GM23338 (cell line): ENCODE measurements around the gene KRTAP4-16. TPM values are rescaled to one million over a fixed set of nuclear protein-coding genes. Genes with fewer than 3 reads are reported as not detected.
"Not testable (repeated sequence)": the region's sequence is repeated elsewhere in the genome, so short reads cannot be mapped to it uniquely, and the experiment has no call there.

Experiments used
- ATAC-seq: fragments of 200-7000 bp; cut with Tn5 transposase; 3 replicates; pipeline ENCODE4 v1.9.1; 2020
- DNase-seq: peaks from one replicate; pipeline ENCODE4 v3.0.0-alpha.2; 2015; ENCODE audit warnings: low spot score
- H2AFZ ChIP-seq: fragments of 200-600 bp; sonication (generic); 2 replicates; pipeline ENCODE4 v1.8.0; 2016; ENCODE audit warnings: antibody characterized with exemption, mild to moderate bottlenecking, moderate library complexity
- H3F3A ChIP-seq: fragments of 200-600 bp; sonication (generic); replicated peaks from 2 replicates; pipeline ENCODE4 v1.8.0; 2017; ENCODE audit warnings: antibody characterized with exemption, mixed run types, low read depth
- H3K27ac ChIP-seq: fragments of 200-600 bp; sonication (generic); 2 replicates; pipeline ENCODE4 v1.6.1; 2016; ENCODE audit warnings: low read depth
- H3K27me3 ChIP-seq: fragments of 200-600 bp; sonication (generic); 2 replicates; pipeline ENCODE4 v1.8.0; 2016; ENCODE audit warnings: mild to moderate bottlenecking, mixed run types, moderate library complexity; ENCODE audit not compliant: insufficient read depth
- H3K36me3 ChIP-seq: fragments of 200-600 bp; sonication (generic); 2 replicates; pipeline ENCODE4 v1.8.0; 2016; ENCODE audit warnings: mild to moderate bottlenecking; ENCODE audit not compliant: insufficient read depth
- H3K4me1 ChIP-seq: fragments of 200-600 bp; sonication (generic); 2 replicates; pipeline ENCODE4 v1.8.0; 2016; ENCODE audit warnings: mild to moderate bottlenecking, moderate library complexity; ENCODE audit not compliant: insufficient read depth
- H3K4me2 ChIP-seq: fragments of 200-600 bp; sonication (generic); 2 replicates; pipeline ENCODE4 v1.7.1; 2017; ENCODE audit warnings: mixed run types
- H3K4me3 ChIP-seq: fragments of 200-600 bp; sonication (generic); 2 replicates; pipeline ENCODE4 v1.6.1; 2016; ENCODE audit warnings: mixed run types
- H3K79me2 ChIP-seq: fragments of 200-600 bp; sonication (generic); replicated peaks from 2 replicates; pipeline ENCODE4 v1.8.0; 2017; ENCODE audit warnings: mild to moderate bottlenecking; ENCODE audit not compliant: insufficient read depth
- H3K9me2 ChIP-seq: fragments of 200-600 bp; sonication (generic); 2 replicates; pipeline ENCODE4 v1.8.0; 2017; ENCODE audit not compliant: insufficient read depth
- H4K20me1 ChIP-seq: fragments of 200-600 bp; sonication (generic); replicated peaks from 2 replicates; pipeline ENCODE4 v1.8.0; 2017; ENCODE audit warnings: mild to moderate bottlenecking; ENCODE audit not compliant: insufficient read depth
- H3K27ac Mint-ChIP-seq: 2 replicates; pipeline ENCODE4 v1.8.0; 2020; ENCODE audit warnings: inconsistent platforms, mild to moderate bottlenecking, moderate library complexity, mixed read lengths
- H3K27me3 Mint-ChIP-seq: 3 replicates; pipeline ENCODE4 v1.8.0; 2022; ENCODE audit warnings: low read depth, mild to moderate bottlenecking, moderate library complexity, mixed read lengths, inconsistent platforms; ENCODE audit not compliant: insufficient read depth, poor library complexity
- H3K36me3 Mint-ChIP-seq: 3 replicates; pipeline ENCODE4 v1.8.0; 2021; ENCODE audit warnings: low read depth, mild to moderate bottlenecking, inconsistent platforms, moderate library complexity, mixed read lengths
- H3K4me1 Mint-ChIP-seq: 3 replicates; pipeline ENCODE4 v1.8.0; 2020; ENCODE audit warnings: mild to moderate bottlenecking, inconsistent platforms, mixed read lengths
- H3K4me3 Mint-ChIP-seq: 3 replicates; pipeline ENCODE4 v1.8.0; 2021; ENCODE audit warnings: moderate library complexity, mild to moderate bottlenecking, inconsistent platforms, mixed read lengths
- H3K9me3 Mint-ChIP-seq: 3 replicates; pipeline ENCODE4 v1.8.0; 2020; ENCODE audit warnings: moderate library complexity, mild to moderate bottlenecking, inconsistent platforms, mixed read lengths
- CREB1 ChIP-seq: fragments of 250-450 bp; sonication (Bioruptor Pico); IDR thresholded peaks from 2 replicates; pipeline ENCODE4 v1.5.0; 2020; ENCODE audit warnings: low read depth, mild to moderate bottlenecking, moderate library complexity
- EZH2 ChIP-seq: fragments of 200-600 bp; sonication (generic); IDR thresholded peaks from one replicate; pipeline ENCODE4 v1.8.0; 2017; ENCODE audit warnings: antibody characterized with exemption, mild to moderate bottlenecking, low read depth; ENCODE audit not compliant: unreplicated experiment
- EZH2phosphoT487 ChIP-seq: fragments of 200-600 bp; sonication (generic); IDR thresholded peaks from one replicate; pipeline ENCODE4 v1.8.1; 2018; ENCODE audit warnings: antibody characterized with exemption; ENCODE audit not compliant: unreplicated experiment
- NANOG ChIP-seq: IDR thresholded peaks from 2 replicates; pipeline ENCODE4 v1.6.1; 2016; ENCODE audit warnings: antibody characterized with exemption, borderline replicate concordance
- ZNF331 ChIP-seq: fragments of 250-450 bp; sonication (Bioruptor Pico); IDR thresholded peaks from 2 replicates; pipeline ENCODE4 v1.5.0; 2020; ENCODE audit warnings: low read depth, mild to moderate bottlenecking, moderate library complexity
- polyA plus RNA-seq: library from polyadenylated mRNA; unstranded; fragments of >200 nt; fragmentation: Nextera tagmentation; extraction: Ambion mirVana; gene quantifications from 2 replicates; pipeline ENCODE4 v1.2.1, GENCODE V29; 2016
- total RNA-seq: library from RNA; depleted of rRNA; stranded (reverse); fragments of >200 nt; shearing (Covaris generic); gene quantifications from 2 replicates; pipeline ENCODE4 v1.2.3, GENCODE V29; 2014
- TF ChIP-seq, protein P1 (sequence below), 2 experiments: fragments of 200-600 bp in 1 of 2; sonication (generic) in 1 of 2; conservative IDR thresholded peaks; 2 replicates each; pipeline versions ENCODE4 v1.5.1 to v1.6.1; 2016 to 2017; ENCODE audit warnings: antibody characterized with exemption in 2 of 2, low read depth in 2 of 2, mild to moderate bottlenecking in 2 of 2, moderate library complexity in 1 of 2
- TF ChIP-seq, protein P2 (sequence below): fragments of 250-450 bp; sonication (Bioruptor Pico); IDR thresholded peaks from 2 replicates; pipeline ENCODE4 v1.5.0; 2020; ENCODE audit warnings: mild to moderate bottlenecking, moderate library complexity

KRTAP4-16 gene
- total and polyA plus RNA-seq, 2 experiments from 2014 or later, result not detected

DNA sequence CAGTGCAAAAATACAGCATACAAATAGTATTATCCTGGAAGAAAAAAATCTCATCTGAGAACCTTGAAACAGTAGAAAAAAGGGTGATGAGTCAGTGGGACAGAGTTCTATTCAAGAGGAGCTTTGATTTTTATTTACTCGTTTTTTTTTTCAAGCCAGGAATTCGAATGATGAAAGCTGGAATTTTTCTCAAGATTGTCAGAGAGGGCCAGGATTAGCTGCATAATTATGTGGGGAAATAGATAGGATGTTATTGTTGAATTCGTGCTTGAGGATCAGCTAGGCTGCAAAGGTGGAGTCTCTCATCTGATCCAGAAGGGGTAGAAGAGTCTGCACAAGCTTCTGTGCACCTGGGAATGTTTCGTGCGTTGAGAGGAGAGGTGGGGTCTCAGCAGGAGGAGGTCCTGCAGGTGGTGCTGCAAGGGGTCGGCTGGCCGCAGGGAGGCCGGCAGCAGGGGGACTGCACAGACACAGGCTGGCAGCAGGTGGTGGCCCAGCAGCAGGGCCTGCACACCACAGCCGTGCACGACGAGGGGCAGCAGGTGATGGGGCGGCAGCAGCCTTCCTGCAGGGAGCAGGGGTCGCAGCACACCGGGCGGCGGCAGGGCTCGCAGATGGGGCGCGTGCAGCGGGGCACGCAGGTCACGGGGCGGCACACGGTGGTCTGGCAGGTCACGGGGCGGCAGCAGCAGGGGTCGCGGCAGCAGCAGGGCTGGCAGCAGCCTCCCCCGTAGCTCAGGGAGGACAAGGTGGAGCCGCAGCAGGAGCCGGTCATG is 42.5 kb downstream of the KRTAP4-16 start:
- not testable (repeated sequence) for H3K36me3 ChIP-seq, H4K20me1 ChIP-seq, H3K36me3 Mint-ChIP-seq, H3K27me3 Mint-ChIP-seq, H3K27ac Mint-ChIP-seq, H3K27me3 ChIP-seq, H3K79me2 ChIP-seq, H3K4me2 ChIP-seq, H3F3A ChIP-seq, H3K4me3 Mint-ChIP-seq, H3K4me1 ChIP-seq, H3K27ac ChIP-seq, H3K4me1 Mint-ChIP-seq, H3K9me3 Mint-ChIP-seq, H3K4me3 ChIP-seq, H3K9me2 ChIP-seq
- ATAC-seq, result peak; percentile 69
- TF ChIP-seq, protein P1, sequence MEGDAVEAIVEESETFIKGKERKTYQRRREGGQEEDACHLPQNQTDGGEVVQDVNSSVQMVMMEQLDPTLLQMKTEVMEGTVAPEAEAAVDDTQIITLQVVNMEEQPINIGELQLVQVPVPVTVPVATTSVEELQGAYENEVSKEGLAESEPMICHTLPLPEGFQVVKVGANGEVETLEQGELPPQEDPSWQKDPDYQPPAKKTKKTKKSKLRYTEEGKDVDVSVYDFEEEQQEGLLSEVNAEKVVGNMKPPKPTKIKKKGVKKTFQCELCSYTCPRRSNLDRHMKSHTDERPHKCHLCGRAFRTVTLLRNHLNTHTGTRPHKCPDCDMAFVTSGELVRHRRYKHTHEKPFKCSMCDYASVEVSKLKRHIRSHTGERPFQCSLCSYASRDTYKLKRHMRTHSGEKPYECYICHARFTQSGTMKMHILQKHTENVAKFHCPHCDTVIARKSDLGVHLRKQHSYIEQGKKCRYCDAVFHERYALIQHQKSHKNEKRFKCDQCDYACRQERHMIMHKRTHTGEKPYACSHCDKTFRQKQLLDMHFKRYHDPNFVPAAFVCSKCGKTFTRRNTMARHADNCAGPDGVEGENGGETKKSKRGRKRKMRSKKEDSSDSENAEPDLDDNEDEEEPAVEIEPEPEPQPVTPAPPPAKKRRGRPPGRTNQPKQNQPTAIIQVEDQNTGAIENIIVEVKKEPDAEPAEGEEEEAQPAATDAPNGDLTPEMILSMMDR (conservative IDR thresholded peaks at IDR 0.05; ENCODE audit: low read depth in 2 of 2), result 0 out of 4 replicates have a peak, but pooled peaks of 1 of the 2 experiments have one; percentile 4
- peak; percentile 12 for DNase-seq
- 0 out of 2 replicates have a peak overlapping the region, but pooled peaks have one; percentile 69 for H2AFZ ChIP-seq

DNA sequence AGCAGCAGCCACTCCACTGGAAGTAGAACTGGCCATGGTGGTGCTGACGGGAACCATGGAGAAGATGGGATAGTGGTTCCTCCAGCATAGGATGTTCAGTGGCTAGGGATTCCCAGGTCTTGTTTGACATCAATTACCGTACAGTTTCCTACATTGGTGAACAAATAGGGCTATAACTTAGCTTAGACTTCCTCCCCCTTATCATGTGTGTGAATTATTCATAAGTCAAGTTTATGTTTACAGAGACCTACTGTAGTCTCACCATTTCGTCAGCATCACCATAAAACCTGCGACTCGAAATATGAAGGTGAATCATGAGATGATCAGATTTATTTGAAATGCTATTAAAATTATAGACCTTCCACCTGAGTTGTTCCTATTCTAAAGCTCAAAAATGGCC is 43.3 kb downstream of the KRTAP4-16 start:
- H2AFZ ChIP-seq, result no peak overlapping the region
- peaks cover 6% of the 10 kb centered on the region for H3K4me1 Mint-ChIP-seq
- H3K4me2 ChIP-seq, result no peak overlapping the region

DNA sequence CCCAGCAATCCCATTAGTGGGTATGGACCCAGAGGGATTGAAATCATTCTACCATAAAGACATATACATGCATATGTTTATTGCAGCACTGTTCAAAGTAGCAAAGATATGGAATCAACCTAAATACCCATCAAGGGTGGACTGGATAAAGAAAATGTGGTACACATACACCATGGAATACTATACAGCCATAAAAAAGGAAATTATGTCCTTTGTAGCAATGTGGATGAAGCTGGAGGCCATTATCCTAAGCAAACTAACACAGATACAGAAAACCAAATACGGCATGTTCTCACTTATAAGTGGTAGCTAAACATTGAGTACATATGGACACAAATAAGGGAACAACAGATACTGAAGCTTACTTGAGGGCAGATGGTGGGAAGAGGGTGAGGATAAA is 44.5 kb downstream of the KRTAP4-16 start:
- no peak overlapping the region for H2AFZ ChIP-seq
- Mint-ChIP-seq H3K4me1 (peaks cover 6% of the 10 kb centered on the region), H3K9me3 (peaks cover 6% of the 10 kb centered on the region; the same call in 1 of the 3 replicates), H3K27ac (no peak overlapping the region), H3K27me3 (no peaks in the 10 kb centered on the region), H3K4me3 (no peak overlapping the region), H3K36me3 (0 out of 3 replicates have a peak, but pooled peaks cover 3% of the 10 kb centered on the region)
- H3K4me1 ChIP-seq, result 0 out of 2 replicates have a peak, but pooled peaks cover 6% of the 10 kb centered on the region
- no peaks in the 10 kb centered on the region for H4K20me1 ChIP-seq
- H3K4me3 ChIP-seq, result no peak overlapping the region
- no peaks in the 10 kb centered on the region for H3K27me3 ChIP-seq
- H3K4me2 ChIP-seq, result no peak overlapping the region
- H3K36me3 ChIP-seq, result no peaks in the 10 kb centered on the region
- H3F3A ChIP-seq, result no peaks in the 10 kb centered on the region
- no peak for ATAC-seq
- no peaks in the 10 kb centered on the region for H3K79me2 ChIP-seq
- H3K27ac ChIP-seq, result no peak overlapping the region
- no peaks in the 10 kb centered on the region for H3K9me2 ChIP-seq
- DNase-seq, result no peak
- TF ChIP-seq EZH2phosphoT487, result no peak
- no peak for TF ChIP-seq ZNF331 (CRISPR knock-in tag)
- no peak for TF ChIP-seq CREB1
- TF ChIP-seq, protein P2, sequence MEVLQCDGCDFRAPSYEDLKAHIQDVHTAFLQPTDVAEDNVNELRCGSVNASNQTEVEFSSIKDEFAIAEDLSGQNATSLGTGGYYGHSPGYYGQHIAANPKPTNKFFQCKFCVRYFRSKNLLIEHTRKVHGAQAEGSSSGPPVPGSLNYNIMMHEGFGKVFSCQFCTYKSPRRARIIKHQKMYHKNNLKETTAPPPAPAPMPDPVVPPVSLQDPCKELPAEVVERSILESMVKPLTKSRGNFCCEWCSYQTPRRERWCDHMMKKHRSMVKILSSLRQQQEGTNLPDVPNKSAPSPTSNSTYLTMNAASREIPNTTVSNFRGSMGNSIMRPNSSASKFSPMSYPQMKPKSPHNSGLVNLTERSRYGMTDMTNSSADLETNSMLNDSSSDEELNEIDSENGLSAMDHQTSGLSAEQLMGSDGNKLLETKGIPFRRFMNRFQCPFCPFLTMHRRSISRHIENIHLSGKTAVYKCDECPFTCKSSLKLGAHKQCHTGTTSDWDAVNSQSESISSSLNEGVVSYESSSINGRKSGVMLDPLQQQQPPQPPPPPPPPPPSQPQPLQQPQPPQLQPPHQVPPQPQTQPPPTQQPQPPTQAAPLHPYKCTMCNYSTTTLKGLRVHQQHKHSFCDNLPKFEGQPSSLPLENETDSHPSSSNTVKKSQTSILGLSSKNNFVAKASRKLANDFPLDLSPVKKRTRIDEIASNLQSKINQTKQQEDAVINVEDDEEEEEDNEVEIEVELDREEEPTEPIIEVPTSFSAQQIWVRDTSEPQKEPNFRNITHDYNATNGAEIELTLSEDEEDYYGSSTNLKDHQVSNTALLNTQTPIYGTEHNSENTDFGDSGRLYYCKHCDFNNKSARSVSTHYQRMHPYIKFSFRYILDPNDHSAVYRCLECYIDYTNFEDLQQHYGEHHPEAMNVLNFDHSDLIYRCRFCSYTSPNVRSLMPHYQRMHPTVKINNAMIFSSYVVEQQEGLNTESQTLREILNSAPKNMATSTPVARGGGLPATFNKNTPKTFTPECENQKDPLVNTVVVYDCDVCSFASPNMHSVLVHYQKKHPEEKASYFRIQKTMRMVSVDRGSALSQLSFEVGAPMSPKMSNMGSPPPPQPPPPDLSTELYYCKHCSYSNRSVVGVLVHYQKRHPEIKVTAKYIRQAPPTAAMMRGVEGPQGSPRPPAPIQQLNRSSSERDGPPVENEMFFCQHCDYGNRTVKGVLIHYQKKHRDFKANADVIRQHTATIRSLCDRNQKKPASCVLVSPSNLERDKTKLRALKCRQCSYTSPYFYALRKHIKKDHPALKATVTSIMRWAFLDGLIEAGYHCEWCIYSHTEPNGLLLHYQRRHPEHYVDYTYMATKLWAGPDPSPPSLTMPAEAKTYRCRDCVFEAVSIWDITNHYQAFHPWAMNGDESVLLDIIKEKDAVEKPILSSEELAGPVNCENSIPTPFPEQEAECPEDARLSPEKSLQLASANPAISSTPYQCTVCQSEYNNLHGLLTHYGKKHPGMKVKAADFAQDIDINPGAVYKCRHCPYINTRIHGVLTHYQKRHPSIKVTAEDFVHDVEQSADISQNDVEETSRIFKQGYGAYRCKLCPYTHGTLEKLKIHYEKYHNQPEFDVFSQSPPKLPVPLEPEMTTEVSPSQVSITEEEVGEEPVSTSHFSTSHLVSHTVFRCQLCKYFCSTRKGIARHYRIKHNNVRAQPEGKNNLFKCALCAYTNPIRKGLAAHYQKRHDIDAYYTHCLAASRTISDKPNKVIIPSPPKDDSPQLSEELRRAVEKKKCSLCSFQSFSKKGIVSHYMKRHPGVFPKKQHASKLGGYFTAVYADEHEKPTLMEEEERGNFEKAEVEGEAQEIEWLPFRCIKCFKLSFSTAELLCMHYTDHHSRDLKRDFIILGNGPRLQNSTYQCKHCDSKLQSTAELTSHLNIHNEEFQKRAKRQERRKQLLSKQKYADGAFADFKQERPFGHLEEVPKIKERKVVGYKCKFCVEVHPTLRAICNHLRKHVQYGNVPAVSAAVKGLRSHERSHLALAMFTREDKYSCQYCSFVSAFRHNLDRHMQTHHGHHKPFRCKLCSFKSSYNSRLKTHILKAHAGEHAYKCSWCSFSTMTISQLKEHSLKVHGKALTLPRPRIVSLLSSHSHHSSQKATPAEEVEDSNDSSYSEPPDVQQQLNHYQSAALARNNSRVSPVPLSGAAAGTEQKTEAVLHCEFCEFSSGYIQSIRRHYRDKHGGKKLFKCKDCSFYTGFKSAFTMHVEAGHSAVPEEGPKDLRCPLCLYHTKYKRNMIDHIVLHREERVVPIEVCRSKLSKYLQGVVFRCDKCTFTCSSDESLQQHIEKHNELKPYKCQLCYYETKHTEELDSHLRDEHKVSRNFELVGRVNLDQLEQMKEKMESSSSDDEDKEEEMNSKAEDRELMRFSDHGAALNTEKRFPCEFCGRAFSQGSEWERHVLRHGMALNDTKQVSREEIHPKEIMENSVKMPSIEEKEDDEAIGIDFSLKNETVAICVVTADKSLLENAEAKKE (CRISPR knock-in tag), result no peak
- no peak for TF ChIP-seq NANOG
- TF ChIP-seq EZH2, result no peak

More for the DNA sequence above, 43.3 kb downstream of the KRTAP4-16 start:
- 0 out of 3 replicates have a peak, but pooled peaks cover under 1% of the 10 kb centered on the region for H3K36me3 Mint-ChIP-seq
- ATAC-seq (no peak), DNase-seq (no peak)
- Histone ChIP-seq H3K36me3 (no peaks in the 10 kb centered on the region), H3K4me1 (0 out of 2 replicates have a peak, but pooled peaks cover 6% of the 10 kb centered on the region), H3K27ac (no peak overlapping the region), H3K4me3 (no peak overlapping the region), H3K27me3 (no peaks in the 10 kb centered on the region), H3K79me2 (no peaks in the 10 kb centered on the region), H3K9me2 (no peaks in the 10 kb centered on the region), H3F3A (no peaks in the 10 kb centered on the region), H4K20me1 (no peaks in the 10 kb centered on the region)
- peaks cover 3% of the 10 kb centered on the region; the same call in 1 of the 3 replicates for H3K9me3 Mint-ChIP-seq
- no peak overlapping the region for H3K27ac Mint-ChIP-seq
- no peak for TF ChIP-seq EZH2
- no peak overlapping the region for H3K4me3 Mint-ChIP-seq
- H3K27me3 Mint-ChIP-seq, result no peaks in the 10 kb centered on the region
